ENCODE measurements around the gene E2F4. TPM values are rescaled to one million over a fixed set of nuclear protein-coding genes. Genes with fewer than 3 reads are reported as not detected.

Gene E2F4
- total and polyA plus RNA-seq, 5 donors from 2014 or later = 46.8 to 63.7 (median 50.3) TPM

DNA sequence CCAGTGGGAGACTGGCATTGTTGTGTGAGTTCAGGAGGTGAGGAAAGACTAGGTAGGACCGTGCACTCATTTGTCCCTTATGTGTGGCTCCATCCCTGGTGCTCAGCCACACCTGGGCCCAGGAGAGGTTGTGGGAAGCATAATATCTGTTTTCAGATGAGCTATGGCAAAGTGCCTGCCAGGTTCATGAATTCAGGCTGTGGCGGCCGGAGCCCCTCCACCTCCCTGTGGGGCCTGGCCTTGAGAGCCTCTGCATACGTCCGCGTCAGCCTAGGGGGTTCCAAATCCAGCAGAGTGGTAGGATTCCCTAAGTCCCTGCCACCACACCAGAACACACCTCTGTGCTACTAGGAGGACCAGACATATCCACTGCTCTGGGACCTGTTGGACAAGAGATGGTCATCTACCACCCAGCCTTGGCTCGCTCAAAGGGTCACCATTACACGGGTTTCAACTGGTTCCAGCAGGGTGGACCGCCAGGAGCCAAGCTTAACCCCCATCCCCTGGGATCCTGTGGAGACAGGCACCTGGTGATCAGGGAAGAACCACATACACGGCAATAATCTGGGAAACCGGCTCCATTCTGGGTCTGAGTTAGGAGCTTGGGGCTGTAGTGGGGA lies 43.2 kb upstream of the E2F4 start:
- H3K36me3 Mint-ChIP-seq = peaks cover 42% of the 10 kb centered on the region
- H3K4me3 Mint-ChIP-seq = peak overlapping the region; percentile 28 to 52 (median 39)
- no peaks in the 10 kb centered on the region for H3K9me3 Mint-ChIP-seq
- Histone ChIP-seq H3K27me3 (ENCODE audit: control insufficient read depth, insufficient read depth, low read length) (no peaks in the 10 kb centered on the region), H3K27ac (ENCODE audit: insufficient read depth, low read length, poor library complexity, severe bottlenecking) (no peak overlapping the region), H3K36me3 (ENCODE audit: control insufficient read depth, insufficient read depth, low read length) (peaks cover 29% of the 10 kb centered on the region), H3K9me3 (ENCODE audit: control insufficient read depth in 2 of 2, low read length in 2 of 2) (no peaks in the 10 kb centered on the region), H3K4me1 (ENCODE audit: control insufficient read depth, insufficient read depth, low read length, poor library complexity, severe bottlenecking) (peaks cover 16% of the 10 kb centered on the region), H3K4me3 (ENCODE audit: low read depth, low read length) (no peak overlapping the region)
- DNase-seq = no peak
- ATAC-seq (ENCODE audit: low read depth in 2 of 2) = no peak
- H3K4me1 Mint-ChIP-seq = peaks cover 0 to 21% (median 11%) of the 10 kb centered on the region in 4 donors
- H3K27ac Mint-ChIP-seq = no peak overlapping the region
- H3K27me3 Mint-ChIP-seq = peaks cover 16% of the 10 kb centered on the region

DNA sequence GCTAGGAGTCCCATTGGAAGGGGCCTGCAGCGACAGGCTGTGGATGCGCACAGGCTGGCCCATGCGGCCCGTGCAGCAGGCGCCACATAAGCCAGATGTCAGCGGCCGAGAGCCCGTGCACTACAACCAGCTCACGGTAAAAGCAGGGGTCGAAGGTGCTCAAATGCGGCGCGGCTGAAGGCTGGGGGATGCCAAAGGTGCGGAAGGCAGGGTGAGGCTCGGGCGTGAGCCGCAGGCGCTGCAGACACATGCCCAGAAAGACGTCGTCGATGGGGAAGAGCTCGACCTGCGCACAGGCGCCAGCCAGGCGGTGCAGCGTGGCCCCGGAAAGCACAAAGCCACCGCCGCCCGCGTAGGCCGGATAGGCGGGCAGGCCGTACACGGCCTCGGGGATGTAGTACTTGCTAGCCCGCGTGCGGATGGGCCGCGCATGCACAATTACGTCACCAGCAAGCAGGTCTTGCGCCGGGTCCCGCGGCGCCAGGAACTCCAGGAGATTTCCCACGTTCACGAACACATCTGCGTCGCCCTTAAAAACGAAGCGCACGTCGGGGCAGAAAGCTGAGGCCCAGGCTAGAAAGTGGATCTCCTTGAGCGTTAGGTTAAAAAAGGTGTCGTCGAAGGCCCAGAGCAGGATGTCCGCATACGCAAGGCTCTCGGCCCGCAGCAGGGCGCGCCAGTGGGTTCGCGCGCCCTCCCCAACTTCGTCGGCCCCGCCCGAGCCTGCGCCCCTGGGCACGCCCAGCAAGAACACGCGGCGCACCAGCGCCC lies 42.5 kb upstream of the E2F4 start:
- no peak for ATAC-seq (ENCODE audit: low read depth in 2 of 2)
- Histone ChIP-seq H3K4me1 (ENCODE audit: control insufficient read depth, insufficient read depth, low read length, poor library complexity, severe bottlenecking) (peaks cover 16% of the 10 kb centered on the region), H3K36me3 (ENCODE audit: control insufficient read depth, insufficient read depth, low read length) (peaks cover 22% of the 10 kb centered on the region), H3K9me3 (ENCODE audit: control insufficient read depth in 2 of 2, low read length in 2 of 2) (no peaks in the 10 kb centered on the region), H3K27ac (ENCODE audit: insufficient read depth, low read length, poor library complexity, severe bottlenecking) (no peak overlapping the region), H3K4me3 (ENCODE audit: low read depth, low read length) (no peak overlapping the region), H3K27me3 (ENCODE audit: control insufficient read depth, insufficient read depth, low read length) (no peaks in the 10 kb centered on the region)
- DNase-seq = no peak
- H3K27me3 Mint-ChIP-seq = peaks cover 16% of the 10 kb centered on the region
- H3K36me3 Mint-ChIP-seq = peaks cover 37% of the 10 kb centered on the region
- no peaks in the 10 kb centered on the region for H3K9me3 Mint-ChIP-seq
- peak overlapping the region in 3 of 4 donors; percentile 35 to 52 (median 43) for H3K4me3 Mint-ChIP-seq
- no peak overlapping the region for H3K27ac Mint-ChIP-seq
- H3K4me1 Mint-ChIP-seq = peaks cover 0 to 25% (median 12%) of the 10 kb centered on the region in 4 donors

GRCh38 chr16:67150047-67150832 lies 41.7 kb upstream of the E2F4 start:
- Histone ChIP-seq H3K4me1 (ENCODE audit: control insufficient read depth, insufficient read depth, low read length, poor library complexity, severe bottlenecking) (peaks cover 24% of the 10 kb centered on the region), H3K36me3 (ENCODE audit: control insufficient read depth, insufficient read depth, low read length) (peaks cover 16% of the 10 kb centered on the region), H3K4me3 (ENCODE audit: low read depth, low read length) (no peak overlapping the region), H3K9me3 (ENCODE audit: control insufficient read depth in 2 of 2, low read length in 2 of 2) (no peaks in the 10 kb centered on the region), H3K27me3 (ENCODE audit: control insufficient read depth, insufficient read depth, low read length) (no peaks in the 10 kb centered on the region), H3K27ac (ENCODE audit: insufficient read depth, low read length, poor library complexity, severe bottlenecking) (no peak overlapping the region)
- Mint-ChIP-seq H3K4me1 (peaks cover 0 to 26% (median 12%) of the 10 kb centered on the region in 4 donors), H3K4me3 (peak overlapping the region in 1 of 4 donors; percentile 52), H3K36me3 (peaks cover 29% of the 10 kb centered on the region), H3K9me3 (no peaks in the 10 kb centered on the region), H3K27ac (no peak overlapping the region), H3K27me3 (peaks cover 16% of the 10 kb centered on the region)
- DNase-seq = peak in 1 of 3 donors; percentile 68
- ATAC-seq (ENCODE audit: low read depth in 2 of 2) = peak; percentile 52 to 57

- Histone ChIP-seq H3K4me1 (ENCODE audit: control insufficient read depth, insufficient read depth, low read length, poor library complexity, severe bottlenecking) (peaks cover 31% of the 10 kb centered on the region), H3K27me3 (ENCODE audit: control insufficient read depth, insufficient read depth, low read length) (no peaks in the 10 kb centered on the region), H3K27ac (ENCODE audit: insufficient read depth, low read length, poor library complexity, severe bottlenecking) (no peak within 1 kb of the TSS), H3K36me3 (ENCODE audit: control insufficient read depth, insufficient read depth, low read length) (peaks cover 16% of the 10 kb centered on the region), H3K4me3 (ENCODE audit: low read depth, low read length) (peak within 1 kb of the TSS; percentile 41), H3K9me3 (ENCODE audit: control insufficient read depth in 2 of 2, low read length in 2 of 2) (no peaks in the 10 kb centered on the region)
- Mint-ChIP-seq H3K4me1 (peaks cover 0 to 30% (median 13%) of the 10 kb centered on the region in 4 donors), H3K4me3 (peak within 1 kb of the TSS; percentile 27 to 75 (median 59)), H3K27me3 (peaks cover 16% of the 10 kb centered on the region), H3K36me3 (peaks cover 22% of the 10 kb centered on the region), H3K9me3 (no peaks in the 10 kb centered on the region), H3K27ac (peak within 1 kb of the TSS in 1 of 3 donors; percentile 56)
- ATAC-seq (ENCODE audit: low read depth in 2 of 2) (no peak), DNase-seq (peak in 1 of 3 donors; percentile 68)
Observed at GRCh38 chr16:67150833-67151396, 41.0 kb upstream of the E2F4 start, which contains the start of gene B3GNT9. Gene B3GNT9, minus strand, starts transcription at chr16:67150998. Its CDS starts 513 bp downstream, at chr16:67150485.

DNA sequence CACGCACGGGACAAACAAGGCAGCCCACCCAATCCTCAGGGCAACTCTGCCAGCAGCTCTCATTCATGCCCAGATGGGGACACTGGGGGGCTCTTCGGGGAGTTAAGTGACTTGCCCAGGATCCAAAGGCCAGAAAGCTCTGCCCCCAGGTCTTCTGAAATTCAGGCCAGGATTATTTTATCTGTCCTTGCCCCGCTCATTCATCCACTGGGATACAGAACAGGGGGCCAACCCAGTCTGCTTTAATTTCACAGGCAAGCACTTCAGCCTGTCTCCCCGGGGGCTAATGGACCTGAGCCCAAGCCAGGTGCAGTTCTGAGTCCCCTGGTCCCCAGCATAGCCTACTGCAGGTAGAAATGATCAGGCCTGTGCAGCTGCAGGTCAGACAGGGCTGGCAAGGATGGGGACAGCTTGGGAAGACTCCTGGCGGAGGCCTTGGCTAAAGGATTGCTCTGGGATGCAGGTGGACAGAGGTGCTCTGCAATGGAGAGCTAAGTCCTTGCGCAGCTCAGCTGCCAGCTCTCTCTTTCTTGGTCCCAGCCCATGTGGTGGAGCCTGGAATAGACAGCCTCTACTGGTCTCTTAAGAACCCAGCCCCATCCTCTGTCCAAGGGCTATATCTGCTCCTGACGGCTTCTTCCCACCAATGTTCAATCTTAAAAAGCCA lies 40.4 kb upstream of the E2F4 start:
- peak overlapping the region in 1 of 3 donors; percentile 56 for H3K27ac Mint-ChIP-seq
- H3K36me3 Mint-ChIP-seq = peaks cover 16% of the 10 kb centered on the region
- no peak for DNase-seq
- no peaks in the 10 kb centered on the region for H3K27me3 ChIP-seq (ENCODE audit: control insufficient read depth, insufficient read depth, low read length)
- H3K4me1 ChIP-seq (ENCODE audit: control insufficient read depth, insufficient read depth, low read length, poor library complexity, severe bottlenecking) = peaks cover 36% of the 10 kb centered on the region
- no peak overlapping the region for H3K27ac ChIP-seq (ENCODE audit: insufficient read depth, low read length, poor library complexity, severe bottlenecking)
- ATAC-seq (ENCODE audit: low read depth in 2 of 2) = no peak
- peak overlapping the region; percentile 27 to 75 (median 59) for H3K4me3 Mint-ChIP-seq
- H3K4me1 Mint-ChIP-seq = peaks cover 0 to 36% (median 18%) of the 10 kb centered on the region in 4 donors
- H3K36me3 ChIP-seq (ENCODE audit: control insufficient read depth, insufficient read depth, low read length) = peaks cover 11% of the 10 kb centered on the region
- H3K4me3 ChIP-seq (ENCODE audit: low read depth, low read length) = no peak overlapping the region
- H3K9me3 Mint-ChIP-seq = no peaks in the 10 kb centered on the region
- H3K9me3 ChIP-seq (ENCODE audit: control insufficient read depth in 2 of 2, low read length in 2 of 2) = no peaks in the 10 kb centered on the region
- H3K27me3 Mint-ChIP-seq = peaks cover 16% of the 10 kb centered on the region

DNA sequence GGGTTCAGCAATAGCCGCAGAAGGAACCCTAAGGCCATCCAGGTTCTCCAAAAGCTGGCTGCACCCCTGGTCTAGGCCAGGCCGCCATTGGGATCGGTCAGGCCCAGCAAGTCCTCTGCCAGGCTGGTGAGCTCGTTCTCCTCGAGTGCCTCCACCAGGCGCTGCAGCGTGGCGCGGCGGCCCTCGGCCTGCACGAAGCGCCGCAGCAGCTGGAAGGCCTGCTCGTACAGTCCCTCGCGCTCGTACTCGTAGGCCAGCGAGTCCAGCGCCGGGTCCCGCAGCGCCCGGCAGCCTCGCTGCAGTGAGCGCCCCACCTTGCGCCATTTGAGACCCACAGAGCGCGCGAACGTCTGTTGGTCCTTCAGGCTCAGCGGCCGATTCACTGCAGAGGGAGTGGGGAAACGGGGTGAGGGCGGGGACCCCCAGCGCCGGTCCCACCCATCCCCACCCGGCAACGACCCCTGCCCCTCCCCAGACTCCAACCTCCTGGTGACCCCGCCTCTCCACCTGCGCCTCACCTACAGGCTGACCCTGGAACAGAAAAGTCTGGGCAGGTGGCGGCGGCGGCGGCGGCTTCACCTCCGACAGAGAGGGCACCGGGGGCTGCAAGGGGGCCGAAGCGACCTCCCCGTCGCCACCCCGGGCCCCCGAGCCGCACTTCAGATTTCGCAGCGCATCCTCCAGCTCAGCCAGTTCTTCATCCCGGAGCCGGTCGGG lies 37.2 kb upstream of the E2F4 start:
- no peak overlapping the region for H3K27ac Mint-ChIP-seq
- H3K4me3 ChIP-seq (ENCODE audit: low read depth, low read length) = no peak overlapping the region

More for the DNA sequence above, 37.2 kb upstream of the E2F4 start:
- no peak for DNase-seq
- H3K4me3 Mint-ChIP-seq = peak overlapping the region in 2 of 4 donors; percentile 61 to 82
- Histone ChIP-seq H3K36me3 (ENCODE audit: control insufficient read depth, insufficient read depth, low read length) (no peaks in the 10 kb centered on the region), H3K27me3 (ENCODE audit: control insufficient read depth, insufficient read depth, low read length) (no peaks in the 10 kb centered on the region), H3K27ac (ENCODE audit: insufficient read depth, low read length, poor library complexity, severe bottlenecking) (no peak overlapping the region), H3K4me1 (ENCODE audit: control insufficient read depth, insufficient read depth, low read length, poor library complexity, severe bottlenecking) (peaks cover 59% of the 10 kb centered on the region), H3K9me3 (ENCODE audit: control insufficient read depth in 2 of 2, low read length in 2 of 2) (no peaks in the 10 kb centered on the region)
- H3K4me1 Mint-ChIP-seq = peaks cover 0 to 60% (median 35%) of the 10 kb centered on the region in 4 donors
- no peaks in the 10 kb centered on the region for H3K36me3 Mint-ChIP-seq
- H3K27me3 Mint-ChIP-seq = peaks cover 11% of the 10 kb centered on the region
- no peak for ATAC-seq (ENCODE audit: low read depth in 2 of 2)
- H3K9me3 Mint-ChIP-seq = no peaks in the 10 kb centered on the region

All from CD4-positive, CD25-positive, alpha-beta regulatory T cell (primary cell).